CD14-positive monocyte (primary cell): Measurements from ENCODE around the gene GUCY2D. TPM values are rescaled to one million over a fixed set of nuclear protein-coding genes. Genes with fewer than 3 reads are reported as not detected.
A peak's percentile ranks its signal among the peaks of the same experiment; 100 is the strongest.

Experiments used
- DNase-seq, 3 donors: peaks; one replicate each; pipeline ENCODE4 v3.0.0-alpha.2; 2011 to 2022
- H2AFZ ChIP-seq: 2 replicates; pipeline ENCODE4 v1.6.0; 2012; ENCODE audit warnings: mild to moderate bottlenecking, low read depth, low read length, inconsistent platforms; ENCODE audit not compliant: insufficient read depth, poor library complexity, severe bottlenecking
- H3K27ac ChIP-seq, 2 donors: 1 replicate in 1 of 2; 2 replicates in 1 of 2; pipeline ENCODE4 v1.5.1; 2012 to 2013; ENCODE audit warnings: low read length in 2 of 2, control low read depth in 1 of 2, inconsistent platforms in 1 of 2, low read depth in 1 of 2, mild to moderate bottlenecking in 1 of 2
- H3K27me3 ChIP-seq, 2 donors: one replicate each; pipeline versions ENCODE4 v1.6.0 to v1.6.1; 2011 to 2013; ENCODE audit warnings: low read length in 2 of 2; ENCODE audit not compliant: control insufficient read depth in 2 of 2, insufficient read depth in 2 of 2
- H3K36me3 ChIP-seq, 2 donors: replicated peaks in 1 of 2; 1 replicate in 1 of 2; 2 replicates in 1 of 2; pipeline versions ENCODE4 v1.5.1 to v1.6.1; 2012 to 2013; ENCODE audit warnings: low read length in 2 of 2, control low read depth in 1 of 2, inconsistent platforms in 1 of 2, mild to moderate bottlenecking in 1 of 2; ENCODE audit not compliant: insufficient read depth in 2 of 2, control insufficient read depth in 1 of 2
- H3K4me1 ChIP-seq, 2 donors: 1 replicate in 1 of 2; 2 replicates in 1 of 2; pipeline versions ENCODE4 v1.5.1 to v1.6.1; 2012 to 2013; ENCODE audit warnings: low read length in 2 of 2, control low read depth in 1 of 2, inconsistent platforms in 1 of 2, mild to moderate bottlenecking in 1 of 2, moderate library complexity in 1 of 2; ENCODE audit not compliant: insufficient read depth in 2 of 2, control insufficient read depth in 1 of 2
- H3K4me2 ChIP-seq: replicated peaks from 2 replicates; pipeline ENCODE3; 2012; ENCODE audit warnings: low read length, moderate library complexity, mild to moderate bottlenecking; ENCODE audit not compliant: poor library complexity, severe bottlenecking; ENCODE audit errors: extremely low read depth
- H3K4me3 ChIP-seq, 3 experiments: fragments of 200-600 bp in 1 of 3; sonication (generic) in 1 of 3; replicated peaks in 1 of 3; 1 replicate in 2 of 3; 2 replicates in 1 of 3; pipeline ENCODE4 v1.5.1; 2011 to 2013; ENCODE audit warnings: low read length in 3 of 3, mild to moderate bottlenecking in 3 of 3, control low read depth in 2 of 3, low read depth in 2 of 3, inconsistent platforms in 1 of 3, moderate library complexity in 1 of 3
- H3K79me2 ChIP-seq: 2 replicates; pipeline ENCODE4 v1.6.0; 2012; ENCODE audit warnings: mild to moderate bottlenecking, control low read depth, inconsistent platforms, low read length, moderate library complexity; ENCODE audit not compliant: insufficient read depth
- H3K9ac ChIP-seq: 2 replicates; pipeline ENCODE4 v1.6.0; 2017; ENCODE audit warnings: low read length, mild to moderate bottlenecking; ENCODE audit not compliant: insufficient read depth, poor library complexity, severe bottlenecking
- H3K9me3 ChIP-seq, 2 donors: replicated peaks in 1 of 2; 1 replicate in 1 of 2; 2 replicates in 1 of 2; pipeline versions ENCODE4 v1.5.1 to v1.6.1; 2012 to 2013; ENCODE audit warnings: low read length in 2 of 2, control low read depth in 1 of 2; ENCODE audit not compliant: control insufficient read depth in 1 of 2, insufficient read depth in 1 of 2
- H4K20me1 ChIP-seq: 2 replicates; pipeline ENCODE4 v1.6.0; 2012; ENCODE audit warnings: mild to moderate bottlenecking, low read length, control low read depth, moderate library complexity; ENCODE audit not compliant: insufficient read depth
- H3K27ac Mint-ChIP-seq, 7 donors: one replicate each; pipeline ENCODE4 v1.8.0; 2020; ENCODE audit warnings: mild to moderate bottlenecking in 7 of 7, mixed read lengths in 7 of 7, moderate library complexity in 6 of 7, inconsistent platforms in 2 of 7
- H3K27me3 Mint-ChIP-seq, 3 donors: one replicate each; pipeline ENCODE4 v1.8.0; 2021 to 2022; ENCODE audit warnings: low read depth in 3 of 3, mild to moderate bottlenecking in 3 of 3, mixed read lengths in 3 of 3, moderate library complexity in 3 of 3, inconsistent platforms in 1 of 3
- H3K36me3 Mint-ChIP-seq, 2 donors: one replicate each; pipeline ENCODE4 v1.8.0; 2020; ENCODE audit warnings: mixed read lengths in 2 of 2, inconsistent platforms in 1 of 2, mild to moderate bottlenecking in 1 of 2
- H3K4me1 Mint-ChIP-seq: one replicate; pipeline ENCODE4 v1.8.0; 2020; ENCODE audit warnings: mild to moderate bottlenecking, mixed read lengths
- H3K4me3 Mint-ChIP-seq, 2 donors: one replicate each; pipeline ENCODE4 v1.8.0; 2020; ENCODE audit warnings: mild to moderate bottlenecking in 2 of 2, mixed read lengths in 2 of 2, moderate library complexity in 1 of 2
- H3K9me3 Mint-ChIP-seq, 7 donors: one replicate each; pipeline ENCODE4 v1.8.0; 2020 to 2022; ENCODE audit warnings: mixed read lengths in 7 of 7, mild to moderate bottlenecking in 6 of 7, moderate library complexity in 6 of 7, inconsistent platforms in 2 of 7
- CTCF ChIP-seq: fragments of 200-600 bp; IDR thresholded peaks from one replicate; pipeline ENCODE4 v1.8.0; 2022; ENCODE audit warnings: antibody characterized with exemption, mild to moderate bottlenecking
- WGBS: methylation state at CpG from one replicate; pipeline ENCODE4 v1.1.5; 2013; ENCODE audit warnings: missing lambda C conversion rate; ENCODE audit not compliant: insufficient coverage; 5-methylcytosine and 5-hydroxymethylcytosine counted together
- intact Hi-C, 2 donors: fragments of 100-400 bp; cut with micrococcal nuclease; formaldehyde crosslinking; loops; one replicate each; pipeline versions ENCODE4 v1.15.0 to v1.15.1; 2023
- polyA plus RNA-seq, 3 donors: library from polyadenylated mRNA; depleted of rRNA in 1 of 3; unstranded in 2 of 3; stranded (reverse) in 1 of 3; fragments of 300-500 nt in 2 of 3; fragments of >200 nt in 1 of 3; fragmentation: Illumina TruSeq in 2 of 3; gene quantifications; 1 replicate in 2 of 3; 2 replicates in 1 of 3; pipeline ENCODE4 v1.2.3, GENCODE V29; 2012 to 2021

The GUCY2D gene
- polyA plus RNA-seq, 3 donors: 0.04 to 0.46 TPM; not detected in 1

- H3K27ac ChIP-seq: no peak overlapping the region
- no peaks in the 10 kb centered on the region for H3K36me3 ChIP-seq
- H3K4me3 ChIP-seq: peak overlapping the region; percentile 10 to 74 (median 37)
- H2AFZ ChIP-seq: peak overlapping the region; percentile 92
- intact Hi-C loops: loop anchor here (2.0 to 5.0 kb wide), 3 partner anchors 23 to 127 kb away; partner anchors contain the start of gene GUCY2D (in 1 of the 2)
- DNase-seq: peak in 1 of 3 donors; percentile 2
- 0% methylated on average over 1 of the region's 11 CpGs for WGBS
- no peak for TF ChIP-seq CTCF
- H3K4me3 Mint-ChIP-seq: peak overlapping the region; percentile 68 to 85
- H3K27me3 Mint-ChIP-seq: peaks cover 3 to 4% (median 3%) of the 10 kb centered on the region in 3 donors
- H3K4me1 ChIP-seq: peaks cover 44 to 50% of the 10 kb centered on the region in 2 donors
- H3K27me3 ChIP-seq: no peaks in the 10 kb centered on the region
- H3K9me3 Mint-ChIP-seq: peaks cover 0 to 3% (median 0%) of the 10 kb centered on the region in 7 donors
- H3K79me2 ChIP-seq: peaks cover 5% of the 10 kb centered on the region
- peaks cover 53% of the 10 kb centered on the region for H3K4me1 Mint-ChIP-seq
- no peaks in the 10 kb centered on the region for H3K9me3 ChIP-seq
- peak overlapping the region in 4 of 7 donors; percentile 5 to 78 (median 28) for H3K27ac Mint-ChIP-seq
- peaks cover 6% of the 10 kb centered on the region in 2 donors for H3K36me3 Mint-ChIP-seq
- H3K9ac ChIP-seq: peak overlapping the region; percentile 31
- peak overlapping the region; percentile 61 for H3K4me2 ChIP-seq
- no peaks in the 10 kb centered on the region for H4K20me1 ChIP-seq
These were observed 37.3 kb downstream of the GUCY2D start for GRCh38 chr17:8039611-8040168.

GRCh38 chr17:8041249-8041928 lies 39.0 kb downstream of the GUCY2D start:
- intact Hi-C loops: loop anchor here in 1 of 2 donors (2.0 to 5.0 kb wide), 2 partner anchors 25 to 39 kb away; partner anchors contain the start of gene GUCY2D
- peak overlapping the region; percentile 50 for H2AFZ ChIP-seq
- H3K27ac ChIP-seq: peak overlapping the region; percentile 46 to 54
- no peaks in the 10 kb centered on the region for H3K36me3 ChIP-seq
- 89% methylated on average over 4 of the region's 8 CpGs for WGBS
- H3K4me1 ChIP-seq: peaks cover 44 to 50% of the 10 kb centered on the region in 2 donors
- no peaks in the 10 kb centered on the region for H3K9me3 ChIP-seq
- no peak overlapping the region for H3K9ac ChIP-seq
- peak overlapping the region in 1 of 3 experiments; percentile 54 for H3K4me3 ChIP-seq
- H4K20me1 ChIP-seq: no peaks in the 10 kb centered on the region
- peaks cover 53% of the 10 kb centered on the region for H3K4me1 Mint-ChIP-seq
- peak overlapping the region in 1 of 2 donors; percentile 57 for H3K4me3 Mint-ChIP-seq
- H3K27me3 Mint-ChIP-seq: peaks cover 3 to 5% (median 4%) of the 10 kb centered on the region in 3 donors
- peaks cover 9 to 11% of the 10 kb centered on the region in 2 donors for H3K36me3 Mint-ChIP-seq
- H3K9me3 Mint-ChIP-seq: peaks cover 0 to 3% (median 0%) of the 10 kb centered on the region in 7 donors
- H3K27ac Mint-ChIP-seq: peak overlapping the region; percentile 73 to 88 (median 87)
- DNase-seq: peak; percentile 64 to 85 (median 81)
- H3K4me2 ChIP-seq: peak overlapping the region; percentile 39
- no peaks in the 10 kb centered on the region for H3K27me3 ChIP-seq
- peaks cover 5% of the 10 kb centered on the region for H3K79me2 ChIP-seq
- TF ChIP-seq CTCF: peak; percentile 82
